IMR-90 (cell line): Measurements from ENCODE around the gene KCNAB1.

Experiments
- BHLHE40 ChIP-seq: fragments of 150-350 bp; IDR thresholded peaks from 2 replicates; pipeline ENCODE4 v1.6.1; 2016; ENCODE audit warnings: mild to moderate bottlenecking, low read depth, low read length
- CTCF ChIP-seq: conservative IDR thresholded peaks from 2 replicates; pipeline ENCODE4 v1.5.1; 2012; ENCODE audit warnings: mild to moderate bottlenecking, low read depth, low read length, improper control_type of control experiment
- ELK1 ChIP-seq: fragments of 150-350 bp; IDR thresholded peaks from 2 replicates; pipeline ENCODE4 v1.6.1; 2016; ENCODE audit warnings: low read depth, mild to moderate bottlenecking, low read length, moderate library complexity, borderline replicate concordance
- FOS ChIP-seq: fragments of 150-350 bp; IDR thresholded peaks from 2 replicates; pipeline ENCODE4 v1.6.1; 2016; ENCODE audit warnings: low read depth, low read length
- MAFK ChIP-seq: IDR thresholded peaks from 2 replicates; pipeline ENCODE4 v1.6.1; 2012; ENCODE audit warnings: low read depth, low read length, improper control_type of control experiment
- MXI1 ChIP-seq: IDR thresholded peaks from 2 replicates; pipeline ENCODE4 v1.6.1; 2012; ENCODE audit warnings: low read depth, mild to moderate bottlenecking, low read length, moderate library complexity, borderline replicate concordance
- POLR2A ChIP-seq: IDR thresholded peaks from 2 replicates; pipeline ENCODE4 v1.6.1; 2012; ENCODE audit warnings: mild to moderate bottlenecking, low read depth, low read length
- RAD21 ChIP-seq: IDR thresholded peaks from 2 replicates; pipeline ENCODE4 v1.6.1; 2012; ENCODE audit warnings: low read length, improper control_type of control experiment
- RFX5 ChIP-seq: IDR thresholded peaks from 2 replicates; pipeline ENCODE4 v1.8.0; 2012; ENCODE audit warnings: low read depth, mild to moderate bottlenecking, low read length, moderate library complexity
- SMC3 ChIP-seq: fragments of 150-350 bp; IDR thresholded peaks from 2 replicates; pipeline ENCODE4 v1.6.1; 2016; ENCODE audit warnings: low read depth, mild to moderate bottlenecking, antibody characterized with exemption, low read length, moderate library complexity
- USF2 ChIP-seq: fragments of 150-350 bp; IDR thresholded peaks from 2 replicates; pipeline ENCODE4 v1.6.1; 2017; ENCODE audit warnings: mild to moderate bottlenecking, antibody characterized with exemption, low read length, low read depth

GRCh38 chr3:156543043-156543555 is 422.7 kb downstream of the KCNAB1 start:
- TF ChIP-seq POLR2A (no peak), CTCF (no peak), MAFK (no peak), MXI1 (no peak), USF2 (no peak), ELK1 (no peak), RFX5 (no peak), RAD21 (no peak), SMC3 (no peak), FOS (no peak), BHLHE40 (no peak)
